Kidney epithelial cell (primary cell): ENCODE results near the gene TINAGL1. TPM values are rescaled to one million over a fixed set of nuclear protein-coding genes. Genes with fewer than 3 reads are reported as not detected.

Source experiments
- DNase-seq: peaks from one replicate; pipeline ENCODE4 v3.0.0-alpha.2; 2010; ENCODE audit warnings: low read depth
- H3K27me3 ChIP-seq: 2 replicates; pipeline ENCODE4 v1.6.0; 2011; ENCODE audit warnings: low read length; ENCODE audit not compliant: control insufficient read depth, insufficient read depth
- H3K36me3 ChIP-seq: 2 replicates; pipeline ENCODE4 v1.5.1; 2011; ENCODE audit warnings: low read length; ENCODE audit not compliant: control insufficient read depth, insufficient read depth
- H3K4me3 ChIP-seq: 2 replicates; pipeline ENCODE4 v1.5.1; 2011; ENCODE audit warnings: low read depth, mild to moderate bottlenecking, control low read depth, low read length
- total RNA-seq: library from RNA; depleted of rRNA; stranded (reverse); fragments of >200 nt; gene quantifications from 2 replicates; pipeline ENCODE4 v1.2.3, GENCODE V29; 2015
- TF ChIP-seq, protein P1 (sequence below): IDR thresholded peaks from 2 replicates; pipeline ENCODE4 v1.5.1; 2011; ENCODE audit warnings: mild to moderate bottlenecking, moderate library complexity, low read length, control low read depth, inconsistent platforms; ENCODE audit not compliant: insufficient read depth, poor library complexity, severe bottlenecking

The TINAGL1 gene
- total RNA-seq, 1 donor from 2014 or later, result 140 TPM

DNA sequence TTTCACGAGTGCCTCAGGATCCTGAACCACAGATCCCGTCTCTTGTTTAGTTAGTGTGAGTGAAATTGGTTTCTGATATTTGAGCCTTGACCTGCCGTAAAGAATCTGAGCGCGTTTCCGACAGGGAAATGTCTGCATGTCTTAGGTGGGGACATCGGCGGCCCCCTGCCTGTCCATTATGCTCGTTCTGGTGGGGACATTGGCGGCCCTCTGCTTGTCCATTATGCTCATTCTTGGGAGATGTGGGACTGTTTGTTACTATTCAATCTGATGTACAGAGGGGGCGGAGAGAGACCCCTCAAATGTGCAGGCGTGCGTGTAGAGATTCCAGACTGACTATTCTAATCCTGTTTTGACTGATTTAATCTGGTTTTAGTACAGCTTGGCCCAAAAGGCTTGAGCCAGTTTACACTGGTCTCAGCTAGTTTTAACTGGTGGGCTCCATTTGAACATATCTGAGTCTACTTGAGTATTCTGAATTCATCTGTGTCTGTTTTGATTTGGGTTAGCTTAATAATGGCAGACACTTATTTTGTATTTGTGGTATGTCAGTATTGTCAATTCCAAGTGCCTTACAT is 6.6 kb upstream of the TINAGL1 start:
- Histone ChIP-seq H3K4me3 (no peak overlapping the region), H3K36me3 (no peaks in the 10 kb centered on the region), H3K27me3 (no peaks in the 10 kb centered on the region)
- no peak for DNase-seq
- TF ChIP-seq, protein P1, sequence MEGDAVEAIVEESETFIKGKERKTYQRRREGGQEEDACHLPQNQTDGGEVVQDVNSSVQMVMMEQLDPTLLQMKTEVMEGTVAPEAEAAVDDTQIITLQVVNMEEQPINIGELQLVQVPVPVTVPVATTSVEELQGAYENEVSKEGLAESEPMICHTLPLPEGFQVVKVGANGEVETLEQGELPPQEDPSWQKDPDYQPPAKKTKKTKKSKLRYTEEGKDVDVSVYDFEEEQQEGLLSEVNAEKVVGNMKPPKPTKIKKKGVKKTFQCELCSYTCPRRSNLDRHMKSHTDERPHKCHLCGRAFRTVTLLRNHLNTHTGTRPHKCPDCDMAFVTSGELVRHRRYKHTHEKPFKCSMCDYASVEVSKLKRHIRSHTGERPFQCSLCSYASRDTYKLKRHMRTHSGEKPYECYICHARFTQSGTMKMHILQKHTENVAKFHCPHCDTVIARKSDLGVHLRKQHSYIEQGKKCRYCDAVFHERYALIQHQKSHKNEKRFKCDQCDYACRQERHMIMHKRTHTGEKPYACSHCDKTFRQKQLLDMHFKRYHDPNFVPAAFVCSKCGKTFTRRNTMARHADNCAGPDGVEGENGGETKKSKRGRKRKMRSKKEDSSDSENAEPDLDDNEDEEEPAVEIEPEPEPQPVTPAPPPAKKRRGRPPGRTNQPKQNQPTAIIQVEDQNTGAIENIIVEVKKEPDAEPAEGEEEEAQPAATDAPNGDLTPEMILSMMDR, result no peak

DNA sequence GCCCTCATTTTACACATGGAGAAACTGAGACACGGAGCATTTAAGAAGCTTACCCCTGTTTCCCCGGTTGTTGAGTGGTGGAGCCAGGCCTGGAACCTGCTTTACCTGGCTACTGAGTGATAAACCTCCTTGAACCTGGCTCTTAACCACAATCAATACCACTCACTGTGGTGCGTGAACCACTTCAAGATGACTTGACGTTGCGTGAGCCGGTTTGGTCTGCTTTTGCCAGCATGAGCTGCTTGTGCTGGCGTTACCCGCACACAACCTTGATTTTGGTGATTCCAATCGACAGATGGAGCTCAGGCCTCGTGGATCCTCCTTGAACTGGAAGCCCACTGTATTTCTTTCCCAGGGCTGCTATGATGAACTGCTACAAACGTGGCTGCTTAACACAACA is 6.1 kb upstream of the TINAGL1 start:
- H3K27me3 ChIP-seq, result no peaks in the 10 kb centered on the region
- TF ChIP-seq, protein P1, result no peak

DNA sequence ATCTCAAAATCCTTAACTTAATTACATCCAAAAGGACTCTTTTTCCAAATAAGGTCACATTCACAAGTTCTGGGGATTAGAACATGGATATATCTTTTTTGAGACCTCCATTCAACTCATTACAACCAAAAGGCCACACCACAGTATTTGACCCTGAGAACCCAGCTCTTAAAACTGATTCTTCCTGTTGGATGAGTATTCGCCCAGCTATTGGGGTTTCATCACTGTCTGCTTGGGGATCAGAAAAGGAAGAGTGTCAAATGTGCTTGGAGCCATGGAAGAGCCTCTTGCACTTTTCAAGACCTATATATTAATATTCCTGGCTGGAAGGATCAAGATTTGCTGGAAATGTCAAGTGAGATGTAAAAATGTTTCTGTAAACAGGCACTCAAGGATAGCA is 5.4 kb upstream of the TINAGL1 start:
- TF ChIP-seq, protein P1, result no peak
- DNase-seq, result no peak
- no peaks in the 10 kb centered on the region for H3K36me3 ChIP-seq
- no peak overlapping the region for H3K4me3 ChIP-seq
- no peaks in the 10 kb centered on the region for H3K27me3 ChIP-seq

More for the DNA sequence above, 6.1 kb upstream of the TINAGL1 start:
- no peak overlapping the region for H3K4me3 ChIP-seq
- H3K36me3 ChIP-seq, result no peaks in the 10 kb centered on the region
- no peak for DNase-seq

- H3K27me3 ChIP-seq, result no peaks in the 10 kb centered on the region
- TF ChIP-seq, protein P1, result no peak
- H3K4me3 ChIP-seq, result no peak overlapping the region
- H3K36me3 ChIP-seq, result no peaks in the 10 kb centered on the region
- DNase-seq, result no peak
Observed at GRCh38 chr1:31571340-31572295, 4.7 kb upstream of the TINAGL1 start.

GRCh38 chr1:31572323-31573104 is 3.8 kb upstream of the TINAGL1 start:
- Histone ChIP-seq H3K27me3 (no peaks in the 10 kb centered on the region), H3K36me3 (no peaks in the 10 kb centered on the region), H3K4me3 (no peak overlapping the region)
- DNase-seq, result no peak
- TF ChIP-seq, protein P1, result no peak
